ENCODE data around the gene LSAMP. TPM values are rescaled to one million over a fixed set of nuclear protein-coding genes. Genes with fewer than 3 reads are reported as not detected.

LSAMP gene
- total RNA-seq, 1 donor from 2014 or later = 3.9 TPM

GRCh38 chr3:116046350-116046749 is 398.9 kb downstream of the LSAMP start:
- no peaks in the 10 kb centered on the region for H3K9me3 ChIP-seq
- no peaks in the 10 kb centered on the region for H3K36me3 ChIP-seq
- DNase-seq (ENCODE audit: extremely low spot score in 2 of 2) = no peak
- H3K4me3 ChIP-seq = no peak overlapping the region
- no peak for TF ChIP-seq CTCF (IDR thresholded peaks at IDR 0.05)
- TF ChIP-seq POLR2AphosphoS5 (IDR thresholded peaks at IDR 0.05; ENCODE audit: insufficient read depth in 1 of 2, low read depth in 1 of 2) = no peak
- TF ChIP-seq POLR2A (IDR thresholded peaks at IDR 0.05) = no peak
- H3K27me3 ChIP-seq = no peaks in the 10 kb centered on the region
- no peak overlapping the region for H3K27ac ChIP-seq
- H3K4me1 ChIP-seq = no peaks in the 10 kb centered on the region
- intact Hi-C loops (cut with DNase I) = no loop called here

GRCh38 chr3:116045314-116045713 is 400.0 kb downstream of the LSAMP start:
- Histone ChIP-seq H3K36me3 (no peaks in the 10 kb centered on the region), H3K9me3 (no peaks in the 10 kb centered on the region), H3K4me3 (no peak overlapping the region), H3K27ac (no peak overlapping the region), H3K27me3 (no peaks in the 10 kb centered on the region), H3K4me1 (no peaks in the 10 kb centered on the region)
- TF ChIP-seq POLR2A (IDR thresholded peaks at IDR 0.05) = no peak
- no peak for TF ChIP-seq POLR2AphosphoS5 (IDR thresholded peaks at IDR 0.05; ENCODE audit: insufficient read depth in 1 of 2, low read depth in 1 of 2)
- TF ChIP-seq CTCF (IDR thresholded peaks at IDR 0.05) = no peak
- intact Hi-C loops (cut with DNase I) = no loop called here
- DNase-seq (ENCODE audit: extremely low spot score in 2 of 2) = no peak

GRCh38 chr3:116040152-116040551 is 405.1 kb downstream of the LSAMP start:
- no peak for DNase-seq (ENCODE audit: extremely low spot score in 2 of 2)
- Histone ChIP-seq H3K4me1 (peaks cover 5% of the 10 kb centered on the region), H3K27me3 (no peaks in the 10 kb centered on the region), H3K36me3 (no peaks in the 10 kb centered on the region), H3K4me3 (no peak overlapping the region), H3K27ac (no peak overlapping the region), H3K9me3 (no peaks in the 10 kb centered on the region)
- intact Hi-C loops (cut with DNase I) = no loop called here
- TF ChIP-seq CTCF (IDR thresholded peaks at IDR 0.05) = no peak
- no peak for TF ChIP-seq POLR2AphosphoS5 (IDR thresholded peaks at IDR 0.05; ENCODE audit: insufficient read depth in 1 of 2, low read depth in 1 of 2)

GRCh38 chr3:116039651-116039985 is 405.7 kb downstream of the LSAMP start:
- intact Hi-C loops (cut with DNase I) = no loop called here
- Histone ChIP-seq H3K36me3 (no peaks in the 10 kb centered on the region), H3K27ac (no peak overlapping the region), H3K4me1 (peaks cover 5% of the 10 kb centered on the region), H3K4me3 (no peak overlapping the region), H3K27me3 (no peaks in the 10 kb centered on the region), H3K9me3 (no peaks in the 10 kb centered on the region)
- TF ChIP-seq POLR2A (IDR thresholded peaks at IDR 0.05) (no peak), POLR2AphosphoS5 (IDR thresholded peaks at IDR 0.05; ENCODE audit: insufficient read depth in 1 of 2, low read depth in 1 of 2) (no peak), CTCF (IDR thresholded peaks at IDR 0.05) (no peak)
- DNase-seq (ENCODE audit: extremely low spot score in 2 of 2) = no peak

- intact Hi-C loops (cut with DNase I) = no loop called here
- Histone ChIP-seq H3K36me3 (no peaks in the 10 kb centered on the region), H3K4me3 (no peak overlapping the region), H3K27ac (no peak overlapping the region), H3K4me1 (peaks cover 5% of the 10 kb centered on the region), H3K9me3 (no peaks in the 10 kb centered on the region), H3K27me3 (no peaks in the 10 kb centered on the region)
- no peak for DNase-seq (ENCODE audit: extremely low spot score in 2 of 2)
- no peak for TF ChIP-seq POLR2AphosphoS5 (IDR thresholded peaks at IDR 0.05; ENCODE audit: insufficient read depth in 1 of 2, low read depth in 1 of 2)
- TF ChIP-seq CTCF (IDR thresholded peaks at IDR 0.05) = no peak
- TF ChIP-seq POLR2A (IDR thresholded peaks at IDR 0.05) = no peak
Observed at GRCh38 chr3:116038968-116039650, 406.2 kb downstream of the LSAMP start.
